ENCODE data around the gene PRSS21.

DNA sequence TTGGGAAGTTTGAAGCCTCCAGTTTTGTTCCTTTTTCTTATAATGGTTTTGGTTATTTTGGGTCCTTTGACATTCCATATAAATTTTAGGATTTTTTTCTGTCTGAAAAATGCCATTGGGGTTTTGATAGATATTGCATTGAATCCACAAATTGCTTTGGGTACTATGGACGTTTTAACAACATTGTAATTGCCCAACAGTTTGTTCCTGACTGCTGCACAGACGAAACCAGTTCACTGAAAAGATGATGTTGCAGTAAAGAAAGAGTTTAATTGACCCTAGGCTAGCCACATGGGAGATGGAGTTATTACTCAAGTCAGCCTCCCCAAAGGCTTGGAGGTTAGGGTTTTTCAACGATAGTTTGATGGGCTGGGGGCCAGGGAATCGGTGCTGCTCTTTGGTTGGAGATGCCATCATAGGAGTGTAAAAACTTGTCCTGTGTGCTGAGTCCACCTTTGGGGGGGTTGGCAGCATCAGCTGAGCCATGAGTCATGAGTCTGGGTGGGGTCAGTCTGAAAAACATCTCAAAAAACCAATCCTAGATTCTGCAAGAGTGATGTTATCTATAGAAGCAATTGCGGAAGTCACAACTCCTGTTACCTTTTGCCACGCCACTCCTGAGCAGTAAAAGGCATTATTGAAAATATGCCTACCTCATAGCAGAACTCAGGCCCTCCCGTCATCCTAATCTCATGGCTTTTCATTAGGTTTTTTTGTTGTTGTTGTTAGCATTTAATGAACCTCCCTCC, 21.5 kb upstream of the PRSS21 start:
- no peak for TF ChIP-seq CTCF (IDR thresholded peaks at IDR 0.05)
- no peak for TF ChIP-seq POLR2A (IDR thresholded peaks at IDR 0.05)
- no peak for TF ChIP-seq POLR2AphosphoS5 (IDR thresholded peaks at IDR 0.05)
